Measurements from ENCODE around the gene CNKSR3. TPM values are rescaled to one million over a fixed set of nuclear protein-coding genes. Genes with fewer than 3 reads are reported as not detected.

The CNKSR3 gene
- total RNA-seq, 1 experiment from 2014 or later, result 3.9 TPM

DNA sequence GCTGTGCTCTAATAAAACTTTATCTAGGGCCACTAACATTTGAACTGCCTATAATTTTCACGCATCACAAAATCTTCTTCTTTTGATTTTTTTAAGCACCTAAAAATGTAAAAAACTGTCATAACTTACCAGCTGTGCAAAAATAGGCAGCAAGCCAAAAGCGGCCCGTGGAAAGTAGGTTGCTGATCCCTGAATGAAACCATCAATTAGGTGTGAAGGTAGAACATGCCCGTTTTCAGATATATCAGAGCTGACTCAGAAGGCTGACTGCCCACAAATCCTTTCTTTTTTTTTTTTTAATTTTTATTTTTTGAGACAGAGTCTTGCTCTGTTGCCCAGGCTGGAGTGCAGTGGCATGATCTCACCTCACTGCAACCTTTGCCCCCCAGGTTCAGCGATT lies 149.0 kb downstream of the CNKSR3 start:
- H3K27ac Mint-ChIP-seq (ENCODE audit: low read depth, unreplicated experiment), result no peak overlapping the region
- DNase-seq (ENCODE audit: unreplicated experiment), result no peak
- no TSS peak for BruUV-seq (replicated peaks)
- ChIA-PET POLR2A (interaction anchor here (0.5 kb wide), 1 partner anchor 158 kb away, joined by 3 read pairs; no protein-coding TSS in a partner anchor), CTCF (interaction anchor here (0.7 kb wide), 1 partner anchor 1860 kb away, joined by 3 read pairs; no protein-coding TSS in a partner anchor)
- intact Hi-C loops (cut with micrococcal nuclease), result no loop called here
- no peaks in the 10 kb centered on the region for H3K9me3 Mint-ChIP-seq (ENCODE audit: unreplicated experiment)
- TF ChIP-seq, protein P1, sequence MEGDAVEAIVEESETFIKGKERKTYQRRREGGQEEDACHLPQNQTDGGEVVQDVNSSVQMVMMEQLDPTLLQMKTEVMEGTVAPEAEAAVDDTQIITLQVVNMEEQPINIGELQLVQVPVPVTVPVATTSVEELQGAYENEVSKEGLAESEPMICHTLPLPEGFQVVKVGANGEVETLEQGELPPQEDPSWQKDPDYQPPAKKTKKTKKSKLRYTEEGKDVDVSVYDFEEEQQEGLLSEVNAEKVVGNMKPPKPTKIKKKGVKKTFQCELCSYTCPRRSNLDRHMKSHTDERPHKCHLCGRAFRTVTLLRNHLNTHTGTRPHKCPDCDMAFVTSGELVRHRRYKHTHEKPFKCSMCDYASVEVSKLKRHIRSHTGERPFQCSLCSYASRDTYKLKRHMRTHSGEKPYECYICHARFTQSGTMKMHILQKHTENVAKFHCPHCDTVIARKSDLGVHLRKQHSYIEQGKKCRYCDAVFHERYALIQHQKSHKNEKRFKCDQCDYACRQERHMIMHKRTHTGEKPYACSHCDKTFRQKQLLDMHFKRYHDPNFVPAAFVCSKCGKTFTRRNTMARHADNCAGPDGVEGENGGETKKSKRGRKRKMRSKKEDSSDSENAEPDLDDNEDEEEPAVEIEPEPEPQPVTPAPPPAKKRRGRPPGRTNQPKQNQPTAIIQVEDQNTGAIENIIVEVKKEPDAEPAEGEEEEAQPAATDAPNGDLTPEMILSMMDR (IDR thresholded peaks at IDR 0.05; ENCODE audit: unreplicated experiment), result no peak
- no peaks in the 10 kb centered on the region for H3K27me3 Mint-ChIP-seq (ENCODE audit: insufficient read depth, unreplicated experiment)
- no peak overlapping the region for H3K4me3 Mint-ChIP-seq (ENCODE audit: unreplicated experiment)
- H3K4me1 Mint-ChIP-seq (ENCODE audit: insufficient read depth, unreplicated experiment), result no peaks in the 10 kb centered on the region
- no peaks in the 10 kb centered on the region for H3K36me3 Mint-ChIP-seq (ENCODE audit: insufficient read depth, unreplicated experiment)

DNA sequence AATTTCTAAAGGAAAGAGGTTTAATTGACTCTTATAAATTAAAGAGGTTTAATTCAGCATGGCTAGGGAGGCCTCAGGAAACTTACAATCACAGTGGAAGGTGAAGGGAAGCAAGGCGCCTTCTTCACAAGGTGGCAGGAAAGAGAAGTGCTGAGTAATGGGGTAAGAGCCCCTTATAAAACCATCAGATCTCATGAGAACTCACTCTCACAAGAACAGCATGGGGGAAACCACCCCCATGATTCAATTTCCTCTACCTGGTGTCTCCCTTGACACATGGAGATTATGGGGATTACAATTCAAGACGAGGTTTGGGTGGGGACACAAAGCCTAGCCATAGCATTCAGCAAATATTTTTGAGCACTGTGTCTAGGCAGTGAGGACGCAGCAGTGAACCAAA lies 150.0 kb downstream of the CNKSR3 start:
- ChIA-PET CTCF (no interaction called here), POLR2A (no interaction called here)
- TF ChIP-seq, protein P1 (IDR thresholded peaks at IDR 0.05; ENCODE audit: unreplicated experiment), result no peak
- DNase-seq (ENCODE audit: unreplicated experiment), result no peak
- Mint-ChIP-seq H3K4me1 (ENCODE audit: insufficient read depth, unreplicated experiment) (no peaks in the 10 kb centered on the region), H3K36me3 (ENCODE audit: insufficient read depth, unreplicated experiment) (no peaks in the 10 kb centered on the region), H3K27ac (ENCODE audit: low read depth, unreplicated experiment) (no peak overlapping the region), H3K4me3 (ENCODE audit: unreplicated experiment) (no peak overlapping the region), H3K27me3 (ENCODE audit: insufficient read depth, unreplicated experiment) (no peaks in the 10 kb centered on the region), H3K9me3 (ENCODE audit: unreplicated experiment) (no peaks in the 10 kb centered on the region)
- intact Hi-C loops (cut with micrococcal nuclease), result no loop called here
- no TSS peak for BruUV-seq (replicated peaks)

DNA sequence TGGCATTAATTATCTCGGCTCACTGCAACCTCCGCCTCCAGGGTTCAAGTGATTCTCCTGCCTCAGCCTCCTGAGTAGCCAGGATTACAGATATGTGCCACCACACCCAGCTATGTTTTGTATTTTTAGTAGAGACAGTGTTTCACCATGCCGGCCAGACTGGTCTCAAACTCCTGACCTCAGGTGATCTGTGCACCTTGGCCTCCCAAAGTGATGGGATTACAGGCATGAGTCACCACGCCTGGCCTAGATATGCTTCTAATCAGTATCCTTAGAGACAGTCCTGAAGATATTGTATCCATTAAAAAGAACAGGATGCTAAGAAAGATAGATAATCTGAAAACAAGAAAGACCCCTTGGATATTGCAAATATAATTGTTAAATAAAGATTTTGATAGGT lies 150.8 kb downstream of the CNKSR3 start:
- ChIA-PET POLR2A (no interaction called here), CTCF (no interaction called here)
- H3K27ac Mint-ChIP-seq (ENCODE audit: low read depth, unreplicated experiment), result no peak overlapping the region
- intact Hi-C loops (cut with micrococcal nuclease), result no loop called here
- no peak overlapping the region for H3K4me3 Mint-ChIP-seq (ENCODE audit: unreplicated experiment)
- H3K4me1 Mint-ChIP-seq (ENCODE audit: insufficient read depth, unreplicated experiment), result no peaks in the 10 kb centered on the region
- H3K27me3 Mint-ChIP-seq (ENCODE audit: insufficient read depth, unreplicated experiment), result no peaks in the 10 kb centered on the region
- H3K36me3 Mint-ChIP-seq (ENCODE audit: insufficient read depth, unreplicated experiment), result no peaks in the 10 kb centered on the region
- H3K9me3 Mint-ChIP-seq (ENCODE audit: unreplicated experiment), result peaks cover 3% of the 10 kb centered on the region
- BruUV-seq (replicated peaks), result no TSS peak
- TF ChIP-seq, protein P1 (IDR thresholded peaks at IDR 0.05; ENCODE audit: unreplicated experiment), result no peak
- no peak for DNase-seq (ENCODE audit: unreplicated experiment)

GRCh38 chr6:154359161-154359574 lies 151.3 kb downstream of the CNKSR3 start:
- intact Hi-C loops (cut with micrococcal nuclease), result no loop called here
- no TSS peak for BruUV-seq (replicated peaks)
- TF ChIP-seq, protein P1 (IDR thresholded peaks at IDR 0.05; ENCODE audit: unreplicated experiment), result no peak
- no peaks in the 10 kb centered on the region for H3K4me1 Mint-ChIP-seq (ENCODE audit: insufficient read depth, unreplicated experiment)
- POLR2A ChIA-PET, result no interaction called here
- H3K36me3 Mint-ChIP-seq (ENCODE audit: insufficient read depth, unreplicated experiment), result no peaks in the 10 kb centered on the region
- H3K27ac Mint-ChIP-seq (ENCODE audit: low read depth, unreplicated experiment), result no peak overlapping the region
- DNase-seq (ENCODE audit: unreplicated experiment), result no peak
- CTCF ChIA-PET, result no interaction called here
- H3K27me3 Mint-ChIP-seq (ENCODE audit: insufficient read depth, unreplicated experiment), result no peaks in the 10 kb centered on the region
- peaks cover 8% of the 10 kb centered on the region for H3K9me3 Mint-ChIP-seq (ENCODE audit: unreplicated experiment)
- no peak overlapping the region for H3K4me3 Mint-ChIP-seq (ENCODE audit: unreplicated experiment)

All from MCF 10A (cell line).